ENCODE measurements around the gene NOS2.

GRCh38 chr17:27824745-27825144 is 24.4 kb upstream of the NOS2 start:
- TF ChIP-seq CTCF (IDR thresholded peaks at IDR 0.05), result no peak
- TF ChIP-seq POLR2A (IDR thresholded peaks at IDR 0.05), result no peak
- TF ChIP-seq EP300 (IDR thresholded peaks at IDR 0.05), result no peak
- TF ChIP-seq POLR2AphosphoS5 (IDR thresholded peaks at IDR 0.05), result no peak
